Astrocyte (in vitro differentiated cells and primary cell): ENCODE results near the gene SLC6A13.
"Not testable (repeated sequence)": the region's sequence is repeated elsewhere in the genome, so short reads cannot be mapped to it uniquely, and the experiment has no call there.

ENCODE experiments used
- CTCF ChIP-seq: IDR thresholded peaks from 2 replicates; pipeline ENCODE4 v1.5.1; 2011; ENCODE audit warnings: low read depth, mild to moderate bottlenecking, inconsistent platforms, low read length, moderate library complexity; ENCODE audit not compliant: insufficient read depth
- EZH2 ChIP-seq: IDR thresholded peaks from 2 replicates; pipeline ENCODE4 v1.6.1; 2012; ENCODE audit warnings: mild to moderate bottlenecking, low read length, inconsistent platforms; ENCODE audit not compliant: insufficient read depth

- not testable (repeated sequence) for TF ChIP-seq CTCF, EZH2
These were observed 26.7 kb downstream of the SLC6A13 start for GRCh38 chr12:235967-236366.
